ENCODE measurements around the gene DNAJB6.

GRCh38 chr7:157423886-157424565 lies 87.2 kb downstream of the DNAJB6 start:
- TF ChIP-seq POLR2AphosphoS5 (IDR thresholded peaks at IDR 0.05; ENCODE audit: low read depth, low read length) = no peak
- TF ChIP-seq SIN3A (IDR thresholded peaks at IDR 0.05; ENCODE audit: borderline replicate concordance, insufficient read depth, low read length) = no peak
